Measurements from ENCODE around the gene RNASE8.

DNA sequence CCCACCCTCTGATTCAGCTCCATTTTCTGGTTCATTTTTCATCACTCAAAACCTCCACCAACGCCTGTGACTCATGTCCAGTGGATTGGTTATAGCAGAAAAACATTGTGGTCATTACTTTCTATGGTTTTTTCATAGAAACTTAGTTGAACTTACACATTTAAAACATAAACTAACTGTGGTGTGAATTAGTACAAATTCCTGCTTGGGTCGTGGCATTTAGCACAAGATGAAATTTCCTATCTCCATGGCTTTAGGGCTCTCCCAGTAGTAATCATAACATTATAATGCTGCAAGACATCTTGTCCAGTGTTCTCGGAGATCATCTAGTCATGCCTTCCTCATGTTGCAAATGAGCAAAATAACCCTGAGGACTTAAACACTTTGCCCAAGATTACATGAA is 8.3 kb upstream of the RNASE8 start:
- no peak for TF ChIP-seq POLR2A (IDR thresholded peaks at IDR 0.05)
- TF ChIP-seq, protein P1, sequence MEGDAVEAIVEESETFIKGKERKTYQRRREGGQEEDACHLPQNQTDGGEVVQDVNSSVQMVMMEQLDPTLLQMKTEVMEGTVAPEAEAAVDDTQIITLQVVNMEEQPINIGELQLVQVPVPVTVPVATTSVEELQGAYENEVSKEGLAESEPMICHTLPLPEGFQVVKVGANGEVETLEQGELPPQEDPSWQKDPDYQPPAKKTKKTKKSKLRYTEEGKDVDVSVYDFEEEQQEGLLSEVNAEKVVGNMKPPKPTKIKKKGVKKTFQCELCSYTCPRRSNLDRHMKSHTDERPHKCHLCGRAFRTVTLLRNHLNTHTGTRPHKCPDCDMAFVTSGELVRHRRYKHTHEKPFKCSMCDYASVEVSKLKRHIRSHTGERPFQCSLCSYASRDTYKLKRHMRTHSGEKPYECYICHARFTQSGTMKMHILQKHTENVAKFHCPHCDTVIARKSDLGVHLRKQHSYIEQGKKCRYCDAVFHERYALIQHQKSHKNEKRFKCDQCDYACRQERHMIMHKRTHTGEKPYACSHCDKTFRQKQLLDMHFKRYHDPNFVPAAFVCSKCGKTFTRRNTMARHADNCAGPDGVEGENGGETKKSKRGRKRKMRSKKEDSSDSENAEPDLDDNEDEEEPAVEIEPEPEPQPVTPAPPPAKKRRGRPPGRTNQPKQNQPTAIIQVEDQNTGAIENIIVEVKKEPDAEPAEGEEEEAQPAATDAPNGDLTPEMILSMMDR (IDR thresholded peaks at IDR 0.05) = no peak
- no peak for TF ChIP-seq POLR2AphosphoS5 (IDR thresholded peaks at IDR 0.05)

Measured in prostate gland (tissue), 2 donors.